HG03460 (cell line): ENCODE results near the gene UBE2O.

Source experiments
- ATAC-seq: cut with Tn5 transposase; IDR thresholded peaks from one replicate; pipeline ENCODE4 v1.9.1; 2021; ENCODE audit not compliant: unreplicated experiment

Gene UBE2O

DNA sequence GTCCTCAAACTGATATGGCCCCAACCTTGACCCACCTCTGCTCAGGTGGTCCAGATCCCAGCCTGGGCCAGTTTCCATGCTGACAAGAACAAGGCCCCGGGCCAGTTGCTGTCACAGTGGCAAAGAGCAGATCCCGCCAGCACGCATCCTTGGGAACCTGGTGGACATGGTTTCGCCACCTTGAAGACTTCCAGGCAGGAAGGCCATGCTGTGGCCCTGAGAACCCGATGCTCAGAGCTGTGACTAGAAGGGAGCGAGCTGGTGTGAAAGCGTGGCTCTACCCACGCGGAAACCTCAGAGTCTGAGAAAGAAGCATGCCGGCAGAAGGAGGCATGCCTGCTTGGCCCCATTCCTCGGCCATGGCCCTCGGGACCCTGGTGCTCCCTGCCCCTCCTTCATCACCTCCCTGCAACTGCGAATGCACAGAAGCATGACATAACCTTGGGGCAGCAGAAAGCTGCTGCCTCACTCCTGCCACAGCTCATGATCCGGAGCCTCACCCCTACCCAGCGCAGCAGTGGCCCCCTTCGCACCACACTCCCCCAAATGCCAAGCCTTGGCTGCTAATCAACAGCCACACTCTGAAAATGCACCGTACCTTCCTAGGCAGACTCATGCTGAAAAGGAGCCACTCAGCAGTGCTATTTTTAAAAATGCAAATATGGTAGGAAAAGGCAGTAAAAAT is 33.2 kb downstream of the UBE2O start:
- ATAC-seq, result no peak

GRCh38 chr17:76417499-76418143 is 35.3 kb downstream of the UBE2O start:
- ATAC-seq, result no peak

GRCh38 chr17:76416899-76417298 is 36.1 kb downstream of the UBE2O start:
- ATAC-seq, result no peak

DNA sequence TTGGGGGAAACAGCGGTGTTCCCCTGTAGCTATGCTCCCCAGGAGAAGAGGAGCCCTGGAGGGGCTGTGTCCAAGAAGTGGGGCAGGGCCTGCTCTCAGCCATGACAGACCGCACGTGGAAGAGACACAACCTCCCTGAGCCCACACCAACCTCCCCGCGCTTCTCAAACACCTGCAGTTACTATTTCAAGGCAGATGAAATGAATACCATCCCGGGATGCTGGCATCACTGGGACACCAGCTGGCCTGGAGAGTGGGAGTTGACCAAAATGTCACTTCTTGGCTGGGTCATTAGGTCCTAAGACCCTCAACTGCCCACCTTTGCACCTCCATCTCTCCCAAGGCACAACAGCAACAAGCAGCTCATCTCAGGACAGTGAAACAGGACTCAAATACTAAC is 36.5 kb downstream of the UBE2O start:
- no peak for ATAC-seq

DNA sequence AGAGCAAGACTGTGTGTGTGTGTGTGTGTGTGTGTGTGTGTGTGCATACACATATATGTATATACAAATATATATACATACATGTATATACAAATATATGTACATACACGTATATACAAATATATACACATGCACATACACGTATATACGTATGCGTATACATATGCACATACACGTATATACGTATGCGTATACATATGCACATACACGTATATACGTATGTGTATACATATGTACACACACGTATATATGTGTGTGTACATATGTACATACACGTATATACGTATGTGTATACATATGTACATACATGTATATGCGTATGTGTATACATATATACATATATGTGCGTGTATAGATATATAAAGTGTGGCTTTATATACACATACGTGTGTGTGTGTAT is 37.2 kb downstream of the UBE2O start:
- ATAC-seq, result no peak

GRCh38 chr17:76414334-76415295 is 38.3 kb downstream of the UBE2O start:
- no peak for ATAC-seq

DNA sequence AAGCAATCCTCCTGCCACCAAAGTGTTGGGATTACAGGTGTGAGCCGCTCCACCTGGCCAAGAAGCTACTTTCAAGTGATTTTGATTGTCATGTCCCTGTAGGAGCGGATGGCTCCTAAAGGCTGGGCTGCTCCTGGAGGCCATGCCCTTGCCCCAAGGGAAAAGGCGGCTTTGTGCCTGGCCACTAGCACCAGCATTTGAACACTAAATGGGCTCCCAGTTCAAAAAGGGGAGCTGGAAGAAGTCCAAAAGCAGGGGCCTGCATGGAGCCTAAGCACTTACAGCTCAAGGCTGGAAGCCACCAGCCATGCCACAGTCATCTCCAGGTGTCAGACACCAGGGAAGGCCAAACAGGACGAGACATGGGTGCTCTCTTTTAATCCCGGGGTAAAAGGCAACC is 41.7 kb downstream of the UBE2O start:
- ATAC-seq, result no peak

DNA sequence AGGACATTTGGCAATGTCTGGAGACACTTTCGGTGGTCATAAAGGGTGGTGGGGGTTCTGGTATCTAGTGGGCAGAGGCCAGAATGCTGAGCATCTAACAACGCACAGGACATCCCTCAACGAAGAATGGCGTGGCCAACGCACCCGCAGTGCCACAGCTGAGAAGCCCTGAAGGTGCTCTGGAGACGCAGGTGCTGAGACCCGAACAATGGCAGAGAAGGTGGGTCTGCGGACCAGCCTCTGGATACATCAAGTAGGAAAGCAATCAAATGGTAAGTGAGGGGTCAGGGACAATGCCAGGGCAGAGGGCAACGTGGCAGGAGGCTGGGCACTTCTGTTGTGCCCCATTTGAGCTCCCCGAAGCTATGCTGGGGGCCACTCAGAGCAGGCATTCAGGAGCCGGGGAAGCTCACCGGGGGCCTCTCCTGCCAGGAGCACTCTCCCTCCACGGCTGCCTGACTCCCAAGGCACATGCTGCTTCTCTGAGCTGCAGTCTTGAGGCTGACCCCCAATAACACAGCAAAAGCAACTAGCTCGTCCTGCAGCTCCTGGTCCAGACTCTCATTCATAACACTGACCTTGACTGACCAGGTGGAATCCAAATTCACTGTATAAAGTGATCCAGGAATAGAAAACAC is 42.5 kb downstream of the UBE2O start:
- no peak for ATAC-seq

GRCh38 chr17:76408037-76408849 is 44.7 kb downstream of the UBE2O start:
- no peak for ATAC-seq

DNA sequence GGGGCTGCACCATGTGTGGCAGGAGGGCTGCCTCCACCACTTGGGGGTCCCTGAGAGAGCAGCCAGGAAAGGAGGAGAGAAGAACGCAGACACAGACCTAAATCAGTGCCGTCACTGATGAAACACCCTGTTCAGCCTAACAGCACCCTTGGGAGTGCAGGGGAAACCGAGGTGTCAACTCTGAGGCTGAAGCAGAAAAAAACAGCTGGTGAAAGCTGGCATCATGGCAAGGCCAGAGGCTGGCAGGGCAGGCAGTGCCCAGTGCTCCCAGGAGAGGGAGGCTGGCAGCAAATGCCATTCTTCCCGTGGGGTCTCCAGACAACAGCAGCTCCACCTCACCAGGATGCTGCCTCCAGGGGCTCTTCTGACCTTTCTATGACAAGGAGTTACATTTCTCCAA is 45.4 kb downstream of the UBE2O start:
- no peak for ATAC-seq

- ATAC-seq, result no peak
These were observed 46.8 kb downstream of the UBE2O start for GRCh38 chr17:76405967-76406647.

- ATAC-seq, result no peak
These were observed 47.4 kb downstream of the UBE2O start for GRCh38 chr17:76405607-76405966.

- no peak for ATAC-seq
These were observed 47.9 kb downstream of the UBE2O start for GRCh38 chr17:76404976-76405563.

DNA sequence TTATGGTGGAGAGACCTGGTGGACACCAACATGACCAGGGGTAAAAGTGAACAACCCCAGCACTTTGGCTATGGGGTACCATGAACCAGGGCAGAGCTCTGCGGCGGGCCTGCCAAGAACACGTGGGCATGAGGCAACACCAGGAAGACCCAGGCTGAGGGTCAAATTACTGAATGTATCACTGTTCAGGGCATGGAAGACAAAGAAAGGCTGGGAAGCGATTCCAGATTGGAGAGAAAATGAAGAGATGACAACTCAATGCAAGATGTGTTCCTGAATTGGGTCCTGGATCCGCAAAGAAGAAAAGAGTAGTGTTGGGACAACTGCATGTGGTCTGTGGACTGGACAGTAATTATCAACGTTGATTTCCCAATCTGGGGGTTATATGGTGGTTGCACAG is 48.7 kb downstream of the UBE2O start:
- no peak for ATAC-seq

DNA sequence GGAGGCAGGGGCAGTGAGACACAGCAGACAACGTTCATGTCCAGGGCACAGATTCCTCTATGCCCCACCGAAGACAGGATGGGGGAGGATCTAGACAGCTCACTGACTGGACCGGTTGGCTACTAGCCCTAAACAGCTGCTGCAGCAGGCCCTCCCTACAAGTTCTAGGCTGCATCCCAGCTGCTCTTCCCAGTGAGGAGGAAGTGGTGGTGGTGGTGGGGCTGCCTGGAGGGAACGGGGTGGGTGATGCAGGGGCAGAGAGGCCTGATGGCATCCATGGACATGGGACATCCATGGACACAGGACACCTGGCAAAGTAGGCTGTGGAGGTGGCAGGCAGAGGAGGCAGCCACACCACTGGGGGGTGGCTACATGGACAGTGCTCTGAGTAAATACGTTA is 50.2 kb downstream of the UBE2O start:
- ATAC-seq, result no peak

DNA sequence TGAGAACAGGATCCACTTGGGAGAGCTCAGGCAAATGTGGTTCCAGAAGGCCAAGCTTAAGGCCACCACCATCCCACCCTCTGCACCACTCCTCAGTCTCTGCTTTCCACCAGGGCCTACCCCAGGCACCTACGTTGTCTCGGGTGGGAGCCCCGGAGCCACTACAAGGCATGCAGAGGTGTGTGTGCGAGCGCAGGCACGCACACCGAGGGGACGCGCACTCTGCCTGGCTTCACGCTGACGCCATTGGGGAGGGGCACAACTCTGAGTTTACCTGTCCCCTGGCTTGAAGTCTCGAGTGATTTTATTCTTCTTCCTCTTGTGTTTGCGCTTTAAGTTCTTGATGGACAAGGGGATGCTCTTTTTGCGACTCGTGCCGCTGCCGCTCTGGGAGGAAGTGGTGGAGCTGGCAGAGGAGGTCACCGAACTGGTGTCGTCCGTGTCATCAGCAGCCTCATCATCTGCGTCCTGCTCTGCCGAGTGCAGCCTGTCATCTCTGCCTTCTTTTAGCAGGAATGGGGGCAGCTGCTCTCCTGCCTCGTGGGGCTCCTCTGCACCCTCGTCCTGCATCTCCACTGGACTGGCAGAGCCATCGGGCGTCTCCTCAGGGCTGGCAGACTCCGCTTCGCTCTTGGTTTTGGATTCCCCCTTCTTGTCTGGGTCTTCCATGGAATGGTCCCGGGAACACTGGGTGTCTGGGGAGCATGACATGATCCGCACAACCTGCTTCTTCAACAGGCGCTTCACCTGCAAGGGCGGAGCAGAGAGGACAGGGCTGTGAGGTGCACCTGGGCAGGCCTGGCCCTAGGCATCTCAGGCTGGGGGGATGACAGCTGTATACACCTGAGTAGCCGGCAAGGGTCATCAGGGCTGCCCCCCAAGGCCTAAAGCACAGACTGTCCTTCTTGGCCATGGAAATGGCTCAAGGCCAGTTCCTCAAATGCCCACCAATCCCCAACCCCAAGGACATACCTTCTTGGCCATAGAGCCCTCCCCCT is 53.5 kb downstream of the UBE2O start:
- ATAC-seq, result no peak

GRCh38 chr17:76398523-76399174 is 54.3 kb downstream of the UBE2O start:
- no peak for ATAC-seq
